Neuronal stem cell (in vitro differentiated cells): ENCODE data around the gene PRR14.
A peak's percentile ranks its signal among the peaks of the same experiment; 100 is the strongest.

Source experiments
- DNase-seq: peaks from one replicate; pipeline ENCODE4 v3.0.0-alpha.2; 2013; ENCODE audit warnings: low spot score
- H2AFZ ChIP-seq: one replicate; pipeline ENCODE4 v1.6.1; 2013; ENCODE audit warnings: mild to moderate bottlenecking, low read length, inconsistent platforms
- H2AK5ac ChIP-seq: 2 replicates; pipeline ENCODE4 v1.6.1; 2013; ENCODE audit warnings: low read depth, mild to moderate bottlenecking, inconsistent platforms, low read length, moderate library complexity, mixed read lengths
- H2BK120ac ChIP-seq: 2 replicates; pipeline ENCODE4 v1.6.1; 2013; ENCODE audit warnings: low read depth, mild to moderate bottlenecking, inconsistent platforms, low read length, moderate library complexity, mixed read lengths
- H2BK12ac ChIP-seq: one replicate; pipeline ENCODE4 v1.6.1; 2013; ENCODE audit warnings: low read length, inconsistent platforms
- H2BK15ac ChIP-seq: 2 replicates; pipeline ENCODE4 v1.6.1; 2013; ENCODE audit warnings: mild to moderate bottlenecking, low read length, inconsistent platforms, mixed read lengths
- H2BK5ac ChIP-seq: one replicate; pipeline ENCODE4 v1.6.1; 2013; ENCODE audit warnings: inconsistent platforms, mild to moderate bottlenecking, low read length, moderate library complexity
- H3K14ac ChIP-seq: one replicate; pipeline ENCODE4 v1.6.1; 2013; ENCODE audit warnings: low read length, inconsistent platforms
- H3K18ac ChIP-seq: 2 replicates; pipeline ENCODE4 v1.6.1; 2013; ENCODE audit warnings: low read length, inconsistent platforms
- H3K23ac ChIP-seq: 2 replicates; pipeline ENCODE4 v1.6.1; 2013; ENCODE audit warnings: low read depth, mild to moderate bottlenecking, mixed read lengths, low read length, inconsistent platforms; ENCODE audit not compliant: poor library complexity
- H3K27ac ChIP-seq: replicated peaks from 3 replicates; pipeline ENCODE4 v1.5.1; 2013; ENCODE audit warnings: low read length, inconsistent platforms
- H3K27me3 ChIP-seq, 3 experiments: 2 replicates each; pipeline ENCODE4 v1.6.1; 2013; ENCODE audit warnings: low read length in 3 of 3, mild to moderate bottlenecking in 2 of 3, inconsistent platforms in 1 of 3, low read depth in 1 of 3, mixed read lengths in 1 of 3, moderate library complexity in 1 of 3; ENCODE audit not compliant: control insufficient read depth in 3 of 3, insufficient read depth in 3 of 3
- H3K36me3 ChIP-seq, 2 donors: replicated peaks in 1 of 2; 2 replicates each; pipeline ENCODE4 v1.6.1; 2013; ENCODE audit warnings: low read length in 2 of 2; ENCODE audit not compliant: control insufficient read depth in 2 of 2, insufficient read depth in 2 of 2
- H3K4ac ChIP-seq: 2 replicates; pipeline ENCODE4 v1.6.1; 2013; ENCODE audit warnings: inconsistent platforms, mild to moderate bottlenecking, low read length, moderate library complexity
- H3K4me1 ChIP-seq, 2 donors: 1 replicate in 1 of 2; 2 replicates in 1 of 2; pipeline ENCODE4 v1.6.1; 2013; ENCODE audit warnings: low read length in 2 of 2, low read depth in 1 of 2; ENCODE audit not compliant: control insufficient read depth in 2 of 2, insufficient read depth in 1 of 2
- H3K4me2 ChIP-seq: one replicate; pipeline ENCODE4 v1.6.1; 2013; ENCODE audit warnings: mild to moderate bottlenecking, low read length, inconsistent platforms; ENCODE audit not compliant: insufficient read depth, poor library complexity, severe bottlenecking
- H3K4me3 ChIP-seq, 2 donors: 2 replicates each; pipeline ENCODE4 v1.5.1; 2013; ENCODE audit warnings: low read length in 2 of 2, mild to moderate bottlenecking in 2 of 2, inconsistent platforms in 1 of 2, moderate library complexity in 1 of 2
- H3K79me1 ChIP-seq: one replicate; pipeline ENCODE4 v1.6.1; 2013; ENCODE audit warnings: low read depth, mild to moderate bottlenecking, inconsistent platforms, low read length, moderate library complexity
- H3K9ac ChIP-seq: one replicate; pipeline ENCODE4 v1.6.1; 2013; ENCODE audit warnings: mild to moderate bottlenecking, low read depth, low read length, inconsistent platforms; ENCODE audit not compliant: poor library complexity
- H3K9me3 ChIP-seq, 2 donors: replicated peaks in 1 of 2; 2 replicates each; pipeline versions ENCODE3 to v1.6.1; 2013; ENCODE audit warnings: low read length in 2 of 2, mild to moderate bottlenecking in 2 of 2, inconsistent platforms in 1 of 2, low read depth in 1 of 2, mixed read lengths in 1 of 2, moderate library complexity in 1 of 2; ENCODE audit not compliant: control insufficient read depth in 2 of 2, insufficient read depth in 1 of 2
- H4K8ac ChIP-seq: one replicate; pipeline ENCODE4 v1.6.1; 2013; ENCODE audit warnings: low read depth, mild to moderate bottlenecking, inconsistent platforms, low read length, moderate library complexity
- H4K91ac ChIP-seq: one replicate; pipeline ENCODE4 v1.6.1; 2013; ENCODE audit warnings: low read length, low read depth, mild to moderate bottlenecking, inconsistent platforms; ENCODE audit not compliant: poor library complexity
- WGBS, 2 donors: extraction: QIAGEN DNeasy Blood & Tissue Kit; methylation state at CpG; one replicate each; pipeline ENCODE4 v1.1.7; 2013; ENCODE audit warnings: missing lambda C conversion rate in 2 of 2, mixed read lengths in 1 of 2; ENCODE audit not compliant: insufficient read length in 2 of 2, insufficient replicate concordance in 1 of 2; ENCODE audit errors: extremely low coverage in 2 of 2; 5-methylcytosine and 5-hydroxymethylcytosine counted together

The PRR14 gene

GRCh38 chr16:30609926-30610839, 40.6 kb upstream of the PRR14 start, which contains the start of gene ZNF689:
Gene ZNF689, minus strand, starts transcription at chr16:30610389. Its CDS starts 348 bp downstream, at chr16:30610041.
- Histone ChIP-seq H2BK12ac (no peak within 1 kb of the TSS), H3K14ac (peak within 1 kb of the TSS; percentile 95), H3K4ac (peak within 1 kb of the TSS; percentile 40), H3K27me3 (no peaks in the 10 kb centered on the region), H3K23ac (peak within 1 kb of the TSS; percentile 97), H3K79me1 (peaks cover 4% of the 10 kb centered on the region), H2BK15ac (peak within 1 kb of the TSS; percentile 72), H3K18ac (peak within 1 kb of the TSS; percentile 97), H3K36me3 (peaks cover 3 to 37% of the 10 kb centered on the region in 2 donors), H2AK5ac (peak within 1 kb of the TSS; percentile 98), H3K4me3 (peak within 1 kb of the TSS; percentile 89 to 96), H4K91ac (peak within 1 kb of the TSS; percentile 38), H4K8ac (peak within 1 kb of the TSS; percentile 92), H3K27ac (peak within 1 kb of the TSS; percentile 74), H3K9me3 (no peaks in the 10 kb centered on the region), H2BK5ac (peak within 1 kb of the TSS; percentile 79), H3K4me2 (peak within 1 kb of the TSS; percentile 96), H2BK120ac (peak within 1 kb of the TSS; percentile 39), H2AFZ (peak within 1 kb of the TSS; percentile 88), H3K9ac (peak within 1 kb of the TSS; percentile 95), H3K4me1 (peaks cover 0 to 3% of the 10 kb centered on the region in 2 donors)
- no CpG with 5 or more reads among the region's 63 CpGs for WGBS, 2 donors
- peak; percentile 99 for DNase-seq

GRCh38 chr16:30615358-30616091, 35.2 kb upstream of the PRR14 start:
- Histone ChIP-seq H2AFZ (no peak overlapping the region), H3K79me1 (no peaks in the 10 kb centered on the region), H2BK15ac (no peak overlapping the region), H2BK120ac (no peak overlapping the region), H4K91ac (no peak overlapping the region), H3K4ac (no peak overlapping the region), H3K4me1 (peaks cover 0 to 1% of the 10 kb centered on the region in 2 donors), H3K9ac (no peak overlapping the region), H3K9me3 (peaks cover 2 to 16% of the 10 kb centered on the region in 2 donors), H4K8ac (no peak overlapping the region), H3K4me2 (no peak overlapping the region), H2AK5ac (no peak overlapping the region), H3K14ac (peak overlapping the region; percentile 11), H2BK5ac (no peak overlapping the region), H3K23ac (peak overlapping the region; percentile 13), H3K27me3 (peaks cover 0 to 4% (median 0%) of the 10 kb centered on the region in 3 experiments), H3K27ac (no peak overlapping the region), H3K18ac (no peak overlapping the region), H3K4me3 (no peak overlapping the region), H3K36me3 (no peaks in the 10 kb centered on the region), H2BK12ac (no peak overlapping the region)
- peak; percentile 45 for DNase-seq
- no CpG with 5 or more reads among the region's 12 CpGs for WGBS, 2 donors

GRCh38 chr16:30619202-30619601, 31.6 kb upstream of the PRR14 start:
- no peak for DNase-seq
- no peaks in the 10 kb centered on the region for H3K79me1 ChIP-seq
- peaks cover 4 to 21% of the 10 kb centered on the region in 2 donors for H3K9me3 ChIP-seq
- H2BK120ac ChIP-seq, result no peak overlapping the region
- H3K18ac ChIP-seq, result no peak overlapping the region
- no peak overlapping the region for H3K14ac ChIP-seq
- WGBS, 2 donors, result no CpG with 5 or more reads among the region's 4 CpGs
- no peak overlapping the region for H3K4ac ChIP-seq
- H4K91ac ChIP-seq, result no peak overlapping the region
- no peak overlapping the region for H3K4me2 ChIP-seq
- H2BK5ac ChIP-seq, result no peak overlapping the region
- no peak overlapping the region for H2BK12ac ChIP-seq
- H3K27me3 ChIP-seq, result peaks cover 0 to 24% (median 0%) of the 10 kb centered on the region in 3 experiments
- H3K9ac ChIP-seq, result no peak overlapping the region
- no peak overlapping the region for H2BK15ac ChIP-seq
- no peak overlapping the region for H4K8ac ChIP-seq
- peak overlapping the region in 1 of 2 donors; percentile 46 for H3K4me3 ChIP-seq
- H3K27ac ChIP-seq, result no peak overlapping the region
- H3K36me3 ChIP-seq, result no peaks in the 10 kb centered on the region
- no peak overlapping the region for H2AK5ac ChIP-seq
- peaks cover 1 to 7% of the 10 kb centered on the region in 2 donors for H3K4me1 ChIP-seq
- H3K23ac ChIP-seq, result no peak overlapping the region
- no peak overlapping the region for H2AFZ ChIP-seq
